ENCODE data around the gene REEP2. TPM values are rescaled to one million over a fixed set of nuclear protein-coding genes. Genes with fewer than 3 reads are reported as not detected.
A peak's percentile ranks its signal among the peaks of the same experiment; 100 is the strongest.

The REEP2 gene
- total RNA-seq, 1 donor from 2014 or later: 10.8 TPM

DNA sequence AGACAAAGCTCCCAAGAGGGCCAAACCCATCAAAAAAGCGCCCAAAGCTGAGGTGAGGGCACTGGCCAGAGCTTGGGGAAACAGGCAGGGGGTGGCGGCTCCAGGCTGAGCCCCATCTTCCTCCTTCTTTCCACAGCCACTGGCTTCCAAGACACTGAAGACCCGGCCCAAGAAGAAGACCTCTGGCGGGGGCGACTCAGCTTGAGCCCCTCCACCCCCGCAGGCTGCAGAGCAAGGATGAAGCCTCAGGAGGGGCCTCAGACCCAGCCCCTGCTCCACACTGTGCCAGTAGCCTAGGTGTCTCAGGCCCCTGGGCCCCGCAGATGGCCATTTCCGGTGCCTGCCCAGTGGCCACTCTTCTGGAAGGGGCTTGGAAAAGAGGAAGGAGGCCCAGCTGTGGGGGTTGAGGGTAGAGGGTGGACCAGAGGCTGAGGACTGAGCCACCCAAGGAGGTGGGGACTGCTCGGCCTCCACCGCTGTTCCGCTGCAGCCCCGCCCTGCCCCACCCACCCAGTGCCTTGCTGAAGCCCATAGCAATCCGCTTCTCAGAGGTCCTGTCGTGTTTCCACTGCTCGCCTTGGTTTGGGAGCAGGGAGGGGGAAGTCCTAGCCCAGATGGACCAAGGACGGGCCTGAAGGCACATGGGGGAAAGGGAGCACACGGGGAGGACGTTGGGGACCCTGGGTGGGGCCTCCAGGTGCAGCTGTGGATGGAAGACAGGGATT lies 6.9 kb downstream of the REEP2 start:
- intact Hi-C loops (cut with DNase I): no loop called here
- no peak for DNase-seq (ENCODE audit: low spot score)

GRCh38 chr5:138448070-138448469 lies 9.2 kb downstream of the REEP2 start:
- intact Hi-C loops (cut with DNase I): no loop called here
- no peak for DNase-seq (ENCODE audit: low spot score)

DNA sequence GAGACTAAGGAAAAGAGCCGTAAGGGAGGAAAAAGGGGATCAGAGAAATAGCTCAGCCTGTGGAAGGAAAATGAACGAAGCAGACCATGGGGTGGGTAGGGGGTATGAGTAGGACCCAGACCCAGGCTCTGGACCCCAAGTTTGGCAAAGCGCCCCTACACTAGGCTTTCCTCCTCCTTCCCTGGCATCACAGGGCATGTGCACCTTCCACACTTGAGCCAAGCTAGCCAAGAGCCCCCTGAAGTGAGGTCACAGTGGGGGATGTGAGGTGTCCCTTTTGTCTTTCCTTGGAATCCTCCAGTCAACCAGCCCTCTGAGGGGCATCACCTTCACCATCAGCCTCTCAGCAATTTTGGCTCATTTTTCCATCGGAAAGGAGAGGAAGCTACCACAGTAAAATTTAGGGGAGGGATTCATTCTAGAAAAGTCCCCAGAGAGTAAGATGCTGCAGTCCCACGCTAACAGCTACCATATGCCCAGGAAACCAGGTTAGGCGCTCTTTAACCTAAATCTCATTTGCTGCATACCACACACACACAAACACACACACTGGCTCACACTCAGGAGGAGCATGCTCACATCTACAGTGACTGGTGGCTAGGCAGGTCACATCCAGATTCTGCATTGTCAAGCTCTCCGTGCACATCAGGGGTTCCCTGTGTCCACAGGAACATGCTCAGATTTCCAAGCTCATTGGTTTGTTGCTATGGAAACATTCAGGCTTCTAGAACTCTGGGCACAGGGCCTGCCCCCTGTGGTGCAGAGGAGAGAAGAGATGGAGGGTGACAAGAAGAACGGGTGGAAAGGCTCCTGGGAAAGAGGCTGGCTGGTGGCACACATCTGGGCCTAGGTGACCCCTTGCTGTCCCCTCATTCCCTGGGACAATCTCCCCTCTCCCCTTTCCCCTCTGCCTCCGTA lies 9.9 kb downstream of the REEP2 start:
- intact Hi-C loops (cut with DNase I): no loop called here

DNA sequence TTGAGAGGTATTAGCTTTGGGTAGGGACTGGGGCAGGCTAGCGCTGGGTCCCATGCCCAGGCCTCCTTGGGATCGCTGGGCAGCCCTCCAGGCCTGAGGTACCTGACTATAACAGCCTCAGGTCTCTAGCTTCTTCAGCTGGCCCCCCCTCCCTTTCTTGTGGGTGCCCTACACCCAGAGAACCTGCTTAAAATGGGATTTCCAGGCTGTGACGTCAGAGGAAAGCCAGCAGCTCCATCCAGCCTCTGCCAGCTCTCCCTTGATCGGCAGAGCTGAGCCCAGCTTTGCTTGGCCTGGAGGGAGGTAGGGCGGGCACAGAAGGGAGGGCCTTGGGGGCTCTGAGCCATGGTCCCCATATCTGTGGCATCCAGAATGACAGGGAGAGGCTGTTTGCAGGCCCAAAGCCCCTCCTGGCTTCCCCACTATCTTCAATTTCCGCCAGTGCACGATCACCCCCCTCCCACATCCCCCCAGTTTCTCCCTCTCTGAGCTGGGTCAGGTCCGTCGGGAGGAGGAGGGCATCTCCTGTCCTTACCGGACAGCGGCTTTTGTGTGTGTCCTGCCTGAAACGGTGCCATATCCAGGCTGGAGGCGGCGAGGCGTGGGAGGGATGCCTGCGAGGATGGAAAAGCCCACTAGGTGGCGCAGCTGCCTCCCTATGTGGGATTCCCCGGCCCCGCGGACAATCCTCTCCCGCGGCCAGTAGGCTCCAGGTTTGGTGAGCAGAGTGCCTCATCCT lies 10.8 kb downstream of the REEP2 start:
- DNase-seq (ENCODE audit: low spot score): peak; percentile 94
- intact Hi-C loops (cut with DNase I): loop anchor here (1.0 kb wide), 1 partner anchor 55 kb away; no protein-coding TSS in a partner anchor

More for the DNA sequence above, 9.9 kb downstream of the REEP2 start:
- DNase-seq (ENCODE audit: low spot score): no peak

DNA sequence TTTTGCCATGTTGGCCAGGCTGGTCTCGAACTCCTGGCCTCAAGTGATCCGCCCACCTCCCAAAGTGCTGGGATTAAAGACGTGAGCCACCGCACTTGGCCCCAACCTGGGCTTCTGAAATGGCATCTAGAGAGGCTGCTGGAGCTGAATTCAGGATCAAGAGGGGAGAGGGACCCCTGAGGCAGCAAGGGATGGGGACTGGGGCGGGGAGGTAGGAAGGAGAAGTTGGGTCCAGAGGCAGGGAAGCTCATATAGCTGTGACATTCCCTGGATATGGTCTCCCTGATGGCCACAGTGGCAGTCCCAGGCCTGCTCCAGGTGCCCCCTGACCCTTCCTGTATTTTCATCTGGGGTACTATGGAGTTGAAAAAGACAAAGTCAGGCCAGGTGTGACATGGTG lies 12.1 kb downstream of the REEP2 start:
- intact Hi-C loops (cut with DNase I): loop anchor here (1.0 kb wide), 1 partner anchor 53 kb away; no protein-coding TSS in a partner anchor
- no peak for DNase-seq (ENCODE audit: low spot score)

GRCh38 chr5:138452720-138453119 lies 13.9 kb downstream of the REEP2 start:
- no peak for DNase-seq (ENCODE audit: low spot score)
- intact Hi-C loops (cut with DNase I): no loop called here

DNA sequence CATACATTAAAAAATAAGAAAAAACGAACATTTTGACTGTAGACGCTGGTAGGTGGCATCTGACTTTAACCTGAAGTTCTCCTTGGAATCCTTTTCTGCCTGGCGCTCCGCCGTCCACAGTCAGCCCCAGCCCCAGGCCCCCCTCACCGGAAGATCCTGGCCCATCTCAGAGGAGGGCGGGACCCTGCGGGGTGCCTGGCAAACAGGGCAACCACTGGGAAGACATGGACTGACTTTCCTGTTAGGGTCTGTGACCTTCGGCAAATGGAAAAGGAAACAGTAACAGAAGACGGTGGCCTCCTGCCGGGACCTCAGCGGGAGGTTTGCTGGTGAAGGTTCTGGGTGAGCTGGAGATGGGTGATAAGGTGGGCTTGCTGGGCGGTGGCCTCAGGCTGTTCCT lies 14.7 kb downstream of the REEP2 start:
- DNase-seq (ENCODE audit: low spot score): no peak
- intact Hi-C loops (cut with DNase I): no loop called here

GRCh38 chr5:138454121-138454520 lies 15.3 kb downstream of the REEP2 start:
- DNase-seq (ENCODE audit: low spot score): no peak
- intact Hi-C loops (cut with DNase I): no loop called here

GRCh38 chr5:138455232-138455930 lies 16.5 kb downstream of the REEP2 start:
- intact Hi-C loops (cut with DNase I): no loop called here
- no peak for DNase-seq (ENCODE audit: low spot score)

DNA sequence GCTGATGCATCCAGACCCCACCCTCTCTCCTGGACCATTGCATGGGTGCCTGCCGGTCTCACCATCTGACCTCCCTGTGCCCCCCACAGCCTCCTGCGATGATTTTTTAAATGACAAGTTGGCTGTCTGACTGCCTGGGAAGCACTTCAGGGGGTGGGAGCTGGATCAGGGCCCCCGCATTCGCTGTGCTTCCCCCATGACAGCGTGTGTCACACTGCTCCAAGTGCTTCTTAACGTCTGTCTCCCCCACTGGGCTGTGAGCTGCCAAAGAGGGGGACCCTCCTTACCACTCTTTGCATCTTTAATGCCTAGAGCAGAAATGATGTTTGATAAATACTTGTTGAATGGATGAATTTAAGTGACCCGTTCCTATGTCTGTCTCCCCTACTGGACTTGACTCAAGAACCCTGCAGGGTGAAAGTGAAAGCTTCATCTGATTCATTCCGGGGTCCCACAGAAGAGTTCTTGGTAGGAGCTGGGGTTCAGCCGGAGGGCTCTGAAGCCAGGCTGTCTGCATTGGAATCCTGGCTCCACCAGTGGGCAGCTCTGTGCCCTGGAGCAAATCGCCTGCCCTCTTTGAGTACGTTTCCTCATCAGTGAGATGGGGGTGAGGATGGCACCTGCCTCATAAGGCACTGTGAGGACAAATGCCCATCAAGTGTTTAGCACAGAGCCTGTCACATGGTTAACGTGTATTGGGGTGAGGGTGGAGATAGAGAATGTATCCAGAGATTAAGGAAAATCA lies 18.8 kb downstream of the REEP2 start:
- DNase-seq (ENCODE audit: low spot score): no peak
- intact Hi-C loops (cut with DNase I): no loop called here

DNA sequence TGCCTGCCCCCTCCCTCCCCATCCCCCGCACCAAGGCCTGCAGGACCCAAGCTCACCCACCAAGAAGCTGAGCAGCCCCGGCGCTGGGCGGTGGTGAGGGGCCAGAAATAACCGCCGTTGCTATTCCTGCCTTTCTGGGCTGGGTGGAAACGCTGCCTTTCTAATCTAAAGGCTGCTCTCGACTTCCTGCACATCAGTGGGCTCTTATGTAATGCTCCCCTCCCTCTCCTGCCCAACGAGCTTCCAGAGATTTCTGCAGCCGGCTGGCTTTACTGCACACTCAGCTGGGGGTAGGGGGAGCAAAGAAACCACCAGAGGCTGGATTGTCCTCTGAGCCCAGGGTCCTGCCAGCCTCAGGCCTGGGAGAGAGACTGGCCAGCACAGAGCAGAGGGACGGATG lies 19.5 kb downstream of the REEP2 start:
- intact Hi-C loops (cut with DNase I): no loop called here
- no peak for DNase-seq (ENCODE audit: low spot score)

DNA sequence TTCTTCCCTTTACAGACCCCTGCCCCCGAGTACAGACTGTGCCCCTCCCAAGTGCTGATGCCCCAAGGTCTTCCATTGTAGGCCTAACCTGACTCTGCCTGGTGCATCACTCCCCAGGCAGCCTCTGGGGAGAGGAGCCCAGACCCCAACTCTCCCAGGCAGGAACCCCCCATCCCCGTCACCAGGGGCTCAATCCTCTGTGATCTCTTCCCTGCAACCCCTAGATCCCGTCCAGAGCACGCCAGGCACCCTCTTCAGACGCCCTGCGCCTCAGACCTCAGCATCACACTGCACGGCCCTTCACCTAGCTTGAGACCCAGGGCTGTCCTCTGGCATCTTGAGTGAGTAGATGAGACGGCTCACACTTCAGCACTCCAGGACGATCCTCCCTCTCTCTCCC lies 20.0 kb downstream of the REEP2 start:
- no peak for DNase-seq (ENCODE audit: low spot score)
- intact Hi-C loops (cut with DNase I): no loop called here

GRCh38 chr5:138459311-138459933 lies 20.6 kb downstream of the REEP2 start:
- intact Hi-C loops (cut with DNase I): no loop called here
- DNase-seq (ENCODE audit: low spot score): no peak

DNA sequence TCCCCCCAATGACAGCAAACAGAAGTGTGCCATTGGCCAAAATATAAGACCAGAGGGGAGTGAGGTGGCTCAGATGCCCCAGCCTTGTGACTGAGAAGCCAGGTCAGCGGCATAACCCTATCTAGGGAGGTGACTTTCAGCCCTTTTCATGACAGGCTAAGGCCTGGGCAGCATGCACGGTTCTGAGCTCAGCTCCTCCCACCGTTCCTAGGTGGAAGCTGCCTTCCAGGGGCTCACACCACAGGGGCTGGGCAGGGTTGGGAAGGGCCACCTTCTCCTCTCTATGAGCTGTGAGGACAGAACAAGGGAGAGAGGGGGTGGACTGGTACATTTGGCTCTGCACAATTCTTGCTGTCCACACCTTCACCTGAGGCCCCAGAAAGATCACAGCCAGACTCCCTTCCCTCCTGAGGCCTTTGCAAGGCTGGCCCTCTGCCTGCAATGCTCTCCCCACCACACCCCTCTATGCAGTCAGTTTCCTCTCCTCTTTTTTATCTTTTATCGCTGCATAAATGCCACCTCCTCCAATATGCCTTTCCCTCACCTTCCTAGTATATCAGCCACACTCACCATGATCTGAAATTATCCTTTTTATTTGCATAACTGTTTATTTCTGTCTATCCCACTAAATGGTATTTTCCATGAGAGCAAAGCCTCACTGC lies 21.3 kb downstream of the REEP2 start:
- no peak for DNase-seq (ENCODE audit: low spot score)
- intact Hi-C loops (cut with DNase I): no loop called here

DNA sequence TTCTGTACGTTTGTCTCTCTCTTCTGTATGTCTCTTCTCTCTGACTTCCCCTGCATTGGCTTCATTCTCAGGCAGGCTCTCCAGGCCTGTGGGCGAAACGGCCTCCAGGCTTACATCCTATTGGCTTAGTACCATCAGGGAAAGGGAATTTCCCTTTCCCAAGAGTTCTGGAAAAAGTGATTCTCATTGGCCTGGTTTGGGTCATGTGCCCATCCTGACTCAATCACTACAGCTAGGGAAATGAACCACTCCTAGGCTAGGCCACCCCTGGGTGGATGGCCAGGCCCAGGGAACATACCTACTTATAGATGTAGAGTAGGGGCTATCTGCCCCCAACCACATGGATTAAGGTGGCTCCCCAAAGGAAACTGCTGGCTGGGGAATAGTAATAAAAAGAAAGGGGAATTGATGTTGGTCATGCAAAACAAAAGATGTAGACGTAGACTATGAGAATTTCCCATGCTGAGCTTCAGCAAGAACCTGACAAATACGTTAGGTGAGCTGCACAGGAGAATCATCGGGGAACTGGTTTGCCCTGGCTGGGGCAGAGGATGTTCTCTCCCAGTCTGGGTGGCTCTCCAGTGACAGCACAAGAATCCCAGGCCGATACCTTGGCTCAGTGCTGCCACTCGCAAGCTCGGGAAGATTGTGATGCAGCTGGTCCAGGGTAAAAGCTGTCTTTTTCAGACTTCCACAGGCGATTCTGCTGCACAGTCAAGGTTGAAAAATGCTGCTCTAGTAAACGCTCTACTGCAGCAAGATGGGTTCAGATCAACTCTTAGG lies 22.7 kb downstream of the REEP2 start:
- DNase-seq (ENCODE audit: low spot score): no peak
- intact Hi-C loops (cut with DNase I): no loop called here

DNA sequence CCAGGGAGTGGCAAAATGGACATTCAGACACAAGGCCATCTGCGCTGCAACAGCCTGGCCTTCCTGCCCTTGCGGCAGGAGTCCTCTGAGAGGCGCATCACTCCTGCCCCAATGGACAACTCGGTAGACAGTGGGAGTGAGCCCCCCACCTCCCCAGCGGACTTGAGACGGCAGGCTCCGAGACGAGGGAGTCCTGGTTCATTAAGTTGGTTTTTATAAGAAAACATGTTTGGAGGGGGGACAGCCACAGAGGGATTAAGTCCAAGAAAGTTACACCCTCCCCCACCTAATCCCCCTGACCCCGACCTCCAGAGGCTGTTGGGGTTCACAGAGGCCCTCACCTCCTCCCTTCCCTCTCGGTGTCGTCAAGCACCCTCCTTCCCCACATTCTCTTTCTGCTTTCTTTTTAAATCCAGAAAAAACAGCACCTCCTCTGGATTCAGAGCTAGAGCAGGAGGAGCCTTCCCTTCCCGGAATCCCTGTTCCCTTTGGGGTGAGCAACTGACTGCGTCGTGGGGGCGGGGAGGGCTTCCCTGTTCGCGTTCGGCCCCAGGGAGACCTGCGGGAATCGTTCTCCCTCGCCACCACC lies 24.7 kb downstream of the REEP2 start:
- no peak for DNase-seq (ENCODE audit: low spot score)
- intact Hi-C loops (cut with DNase I): loop anchor here (1.0 kb wide), 3 partner anchors 29 to 112 kb away; partner anchors contain the start of genes ETF1 and HSPA9

- intact Hi-C loops (cut with DNase I): loop anchor here (1.0 kb wide), 3 partner anchors 28 to 111 kb away; partner anchors contain the start of genes ETF1 and HSPA9
- peak; percentile 98 for DNase-seq (ENCODE audit: low spot score)
Observed at GRCh38 chr5:138464008-138464387, 25.1 kb downstream of the REEP2 start.
